Muscle layer of duodenum (tissue), 2 donors: ENCODE results near the gene SETD6.

Experiments used
- H3K27ac ChIP-seq: one replicate; pipeline ENCODE4 v1.7.0; 2013; ENCODE audit warnings: mild to moderate bottlenecking, low read length
- H3K27me3 ChIP-seq: one replicate; pipeline ENCODE4 v1.7.0; 2013; ENCODE audit warnings: low read depth, mild to moderate bottlenecking, control low read depth, low read length
- H3K36me3 ChIP-seq, 2 donors: one replicate each; pipeline ENCODE4 v1.7.0; 2013; ENCODE audit warnings: low read length in 2 of 2, control low read depth in 1 of 2, mild to moderate bottlenecking in 1 of 2; ENCODE audit not compliant: insufficient read depth in 2 of 2, control insufficient read depth in 1 of 2
- H3K4me1 ChIP-seq, 2 donors: one replicate each; pipeline ENCODE4 v1.7.0; 2013; ENCODE audit warnings: low read length in 2 of 2, mild to moderate bottlenecking in 2 of 2, control low read depth in 1 of 2, moderate library complexity in 1 of 2; ENCODE audit not compliant: insufficient read depth in 2 of 2, control insufficient read depth in 1 of 2
- H3K4me3 ChIP-seq, 2 donors: one replicate each; pipeline ENCODE4 v1.7.0; 2013; ENCODE audit warnings: low read length in 2 of 2, low read depth in 1 of 2, mild to moderate bottlenecking in 1 of 2
- H3K9me3 ChIP-seq, 2 donors: one replicate each; pipeline ENCODE4 v1.7.0; 2013; ENCODE audit warnings: low read length in 2 of 2, control low read depth in 1 of 2, mild to moderate bottlenecking in 1 of 2; ENCODE audit not compliant: control insufficient read depth in 1 of 2
- donor health status: healthy.

SETD6 gene

GRCh38 chr16:58533751-58534470, 18.6 kb downstream of the SETD6 start:
- Histone ChIP-seq H3K36me3 (peaks cover 74 to 98% of the 10 kb centered on the region in 2 donors), H3K27ac (no peak overlapping the region), H3K4me3 (no peak overlapping the region), H3K27me3 (no peaks in the 10 kb centered on the region), H3K9me3 (no peaks in the 10 kb centered on the region), H3K4me1 (no peaks in the 10 kb centered on the region)

- H3K9me3 ChIP-seq: no peaks in the 10 kb centered on the region
- no peaks in the 10 kb centered on the region for H3K4me1 ChIP-seq
Measured at GRCh38 chr16:58535100-58535499, 19.8 kb downstream of the SETD6 start.

GRCh38 chr16:58536278-58536677, 21.0 kb downstream of the SETD6 start:
- H3K27ac ChIP-seq: no peak overlapping the region
- H3K4me3 ChIP-seq: no peak overlapping the region
- H3K9me3 ChIP-seq: no peaks in the 10 kb centered on the region
- H3K36me3 ChIP-seq: peaks cover 76 to 94% of the 10 kb centered on the region in 2 donors
- H3K27me3 ChIP-seq: no peaks in the 10 kb centered on the region
- no peaks in the 10 kb centered on the region for H3K4me1 ChIP-seq

More at GRCh38 chr16:58535100-58535499, 19.8 kb downstream of the SETD6 start:
- Histone ChIP-seq H3K27me3 (no peaks in the 10 kb centered on the region), H3K4me3 (no peak overlapping the region), H3K27ac (no peak overlapping the region), H3K36me3 (peaks cover 79 to 98% of the 10 kb centered on the region in 2 donors)

- H3K36me3 ChIP-seq: peaks cover 76 to 94% of the 10 kb centered on the region in 2 donors
- H3K4me3 ChIP-seq: no peak overlapping the region
- H3K4me1 ChIP-seq: no peaks in the 10 kb centered on the region
- H3K27me3 ChIP-seq: no peaks in the 10 kb centered on the region
- no peak overlapping the region for H3K27ac ChIP-seq
- H3K9me3 ChIP-seq: no peaks in the 10 kb centered on the region
Measured at GRCh38 chr16:58537124-58537906, 22.0 kb downstream of the SETD6 start.

- Histone ChIP-seq H3K27me3 (no peaks in the 10 kb centered on the region), H3K4me3 (no peak overlapping the region), H3K27ac (no peak overlapping the region), H3K36me3 (peaks cover 86 to 94% of the 10 kb centered on the region in 2 donors), H3K4me1 (no peaks in the 10 kb centered on the region), H3K9me3 (no peaks in the 10 kb centered on the region)
Measured at GRCh38 chr16:58541711-58542110, 26.4 kb downstream of the SETD6 start.

GRCh38 chr16:58542291-58542690, 27.0 kb downstream of the SETD6 start:
- Histone ChIP-seq H3K27me3 (no peaks in the 10 kb centered on the region), H3K9me3 (no peaks in the 10 kb centered on the region), H3K4me3 (no peak overlapping the region), H3K4me1 (peaks cover 0 to 3% of the 10 kb centered on the region in 2 donors), H3K36me3 (peaks cover 86 to 94% of the 10 kb centered on the region in 2 donors), H3K27ac (no peak overlapping the region)

- Histone ChIP-seq H3K4me3 (no peak overlapping the region), H3K4me1 (peaks cover 0 to 16% of the 10 kb centered on the region in 2 donors), H3K36me3 (peaks cover 80 to 81% of the 10 kb centered on the region in 2 donors), H3K9me3 (no peaks in the 10 kb centered on the region), H3K27me3 (no peaks in the 10 kb centered on the region), H3K27ac (no peak overlapping the region)
Measured at GRCh38 chr16:58543685-58544084, 28.4 kb downstream of the SETD6 start.

GRCh38 chr16:58548378-58548777, 33.1 kb downstream of the SETD6 start:
- H3K9me3 ChIP-seq: no peaks in the 10 kb centered on the region
- no peak overlapping the region for H3K4me3 ChIP-seq
- peaks cover 62 to 72% of the 10 kb centered on the region in 2 donors for H3K36me3 ChIP-seq
- H3K27ac ChIP-seq: no peak overlapping the region
- H3K27me3 ChIP-seq: no peaks in the 10 kb centered on the region
- peaks cover 6 to 35% of the 10 kb centered on the region in 2 donors for H3K4me1 ChIP-seq

- H3K27ac ChIP-seq: no peak overlapping the region
Measured at GRCh38 chr16:58551496-58551895, 36.2 kb downstream of the SETD6 start.

GRCh38 chr16:58556678-58557077, 41.4 kb downstream of the SETD6 start:
- Histone ChIP-seq H3K27me3 (no peaks in the 10 kb centered on the region), H3K9me3 (no peaks in the 10 kb centered on the region), H3K4me3 (no peak overlapping the region), H3K4me1 (peaks cover 2 to 6% of the 10 kb centered on the region in 2 donors), H3K36me3 (peaks cover 59 to 62% of the 10 kb centered on the region in 2 donors), H3K27ac (no peak overlapping the region)

More at GRCh38 chr16:58551496-58551895, 36.2 kb downstream of the SETD6 start:
- Histone ChIP-seq H3K4me1 (peaks cover 6 to 35% of the 10 kb centered on the region in 2 donors), H3K36me3 (peaks cover 58 to 70% of the 10 kb centered on the region in 2 donors), H3K27me3 (no peaks in the 10 kb centered on the region), H3K4me3 (no peak overlapping the region), H3K9me3 (no peaks in the 10 kb centered on the region)

- Histone ChIP-seq H3K9me3 (no peaks in the 10 kb centered on the region), H3K36me3 (peaks cover 51 to 52% of the 10 kb centered on the region in 2 donors), H3K27me3 (no peaks in the 10 kb centered on the region)
Measured at GRCh38 chr16:58563235-58563634, 47.9 kb downstream of the SETD6 start.

More at GRCh38 chr16:58563235-58563634, 47.9 kb downstream of the SETD6 start:
- H3K27ac ChIP-seq: no peak overlapping the region
- H3K4me3 ChIP-seq: no peak overlapping the region
- no peaks in the 10 kb centered on the region for H3K4me1 ChIP-seq
